GM12873 (cell line): ENCODE results near the gene TMEM45A.

Source experiments
- CTCF ChIP-seq: IDR thresholded peaks from 2 replicates; pipeline ENCODE4 v1.5.1; 2012; ENCODE audit warnings: low read depth, mild to moderate bottlenecking, moderate library complexity, low read length, control low read depth; ENCODE audit not compliant: insufficient read depth; ENCODE audit errors: missing control alignments

Gene TMEM45A

GRCh38 chr3:100470951-100471350 lies 21.5 kb upstream of the TMEM45A start:
- TF ChIP-seq CTCF, result no peak

GRCh38 chr3:100471444-100471843 lies 21.0 kb upstream of the TMEM45A start:
- no peak for TF ChIP-seq CTCF

- no peak for TF ChIP-seq CTCF
These were observed 12.3 kb upstream of the TMEM45A start for GRCh38 chr3:100480081-100480480.

- TF ChIP-seq CTCF, result no peak
These were observed 10.2 kb upstream of the TMEM45A start for GRCh38 chr3:100482176-100482575.

- no peak for TF ChIP-seq CTCF
These were observed 8.9 kb upstream of the TMEM45A start for GRCh38 chr3:100483529-100483928.

- TF ChIP-seq CTCF, result no peak
These were observed 5.6 kb upstream of the TMEM45A start for GRCh38 chr3:100486808-100487207.

GRCh38 chr3:100489118-100489517 lies 3.3 kb upstream of the TMEM45A start:
- no peak for TF ChIP-seq CTCF

GRCh38 chr3:100496711-100497261 lies 4.4 kb downstream of the TMEM45A start:
- TF ChIP-seq CTCF, result no peak
